ENCODE data around the gene KPNA3. TPM values are rescaled to one million over a fixed set of nuclear protein-coding genes. Genes with fewer than 3 reads are reported as not detected.

KPNA3 gene
- total and polyA plus RNA-seq, 4 donors, result 10.9 to 22.0 (median 16.6) TPM

GRCh38 chr13:49814551-49815270 is 22.2 kb upstream of the KPNA3 start (continued):
- no peak for TF ChIP-seq NR2F2 (IDR thresholded peaks at IDR 0.05)
- no peak for TF ChIP-seq ZBTB33 (IDR thresholded peaks at IDR 0.05)

- 59% methylated on average over 4 of the region's 4 CpGs for WGBS
- no peaks in the 10 kb centered on the region for H3K36me3 ChIP-seq (ENCODE audit: control insufficient read depth in 4 of 4, insufficient read depth in 3 of 4, low read depth in 1 of 4, low read length in 3 of 4)
- peaks cover 0 to 2% (median 0%) of the 10 kb centered on the region in 4 donors for H3K27me3 ChIP-seq (ENCODE audit: control insufficient read depth in 4 of 4, insufficient read depth in 4 of 4, low read length in 3 of 4)
- DNase-seq (ENCODE audit: low spot score), result no peak
- no peak overlapping the region for H3K9ac ChIP-seq (ENCODE audit: low read depth in 1 of 2, low read length in 2 of 2)
- TF ChIP-seq ATF3 (IDR thresholded peaks at IDR 0.05) (no peak), CTCF (IDR thresholded peaks at IDR 0.05; ENCODE audit: low read depth, low read length, missing input control) (no peak), RAD21 (IDR thresholded peaks at IDR 0.05) (no peak), FOXA1 (IDR thresholded peaks at IDR 0.05) (no peak)
- H3K9me3 ChIP-seq (ENCODE audit: control insufficient read depth in 4 of 4, low read length in 3 of 4), result no peaks in the 10 kb centered on the region
- no peaks in the 10 kb centered on the region for H3K4me1 ChIP-seq (ENCODE audit: control insufficient read depth in 4 of 4, insufficient read depth in 4 of 4, low read length in 3 of 4)
- H3K27ac ChIP-seq (ENCODE audit: low read depth in 1 of 2, low read length in 2 of 2), result no peak overlapping the region
- no peak overlapping the region for H3K4me3 ChIP-seq (ENCODE audit: low read depth in 1 of 3, low read length in 3 of 3)
Measured at GRCh38 chr13:49812812-49813211, 20.3 kb upstream of the KPNA3 start.

- Histone ChIP-seq H3K9ac (ENCODE audit: low read depth in 1 of 2, low read length in 2 of 2) (no peak overlapping the region), H3K4me1 (ENCODE audit: control insufficient read depth in 4 of 4, insufficient read depth in 4 of 4, low read length in 3 of 4) (no peaks in the 10 kb centered on the region), H3K9me3 (ENCODE audit: control insufficient read depth in 4 of 4, low read length in 3 of 4) (no peaks in the 10 kb centered on the region), H3K36me3 (ENCODE audit: control insufficient read depth in 4 of 4, insufficient read depth in 3 of 4, low read depth in 1 of 4, low read length in 3 of 4) (no peaks in the 10 kb centered on the region), H3K27ac (ENCODE audit: low read depth in 1 of 2, low read length in 2 of 2) (no peak overlapping the region), H3K4me3 (ENCODE audit: low read depth in 1 of 3, low read length in 3 of 3) (no peak overlapping the region), H3K27me3 (ENCODE audit: control insufficient read depth in 4 of 4, insufficient read depth in 4 of 4, low read length in 3 of 4) (peaks cover 0 to 2% (median 0%) of the 10 kb centered on the region in 4 donors)
- WGBS, result 93% methylated on average over 4 of the region's 4 CpGs
- no peak for DNase-seq (ENCODE audit: low spot score)
- TF ChIP-seq REST (IDR thresholded peaks at IDR 0.05) (no peak), RAD21 (IDR thresholded peaks at IDR 0.05) (no peak), CTCF (IDR thresholded peaks at IDR 0.05; ENCODE audit: low read depth, low read length, missing input control) (no peak), EGR1 (IDR thresholded peaks at IDR 0.05; ENCODE audit: low read depth in 2 of 2) (no peak)
Measured at GRCh38 chr13:49811527-49811908, 19.0 kb upstream of the KPNA3 start.

Measured in liver (tissue), 9 donors.